Colon (tissue), 2 donors: ENCODE measurements around the gene MACROD1.

ENCODE experiments used
- FAIRE-seq: peaks from 2 replicates; lab custom pipeline; 2012; peaks lifted over from hg19 to GRCh38; lab: Jason Lieb, UNC
- donor health status: control.
- donor health status: control.

Gene MACROD1

GRCh38 chr11:64110465-64111375 is 55.2 kb downstream of the MACROD1 start:
- no peak for FAIRE-seq

DNA sequence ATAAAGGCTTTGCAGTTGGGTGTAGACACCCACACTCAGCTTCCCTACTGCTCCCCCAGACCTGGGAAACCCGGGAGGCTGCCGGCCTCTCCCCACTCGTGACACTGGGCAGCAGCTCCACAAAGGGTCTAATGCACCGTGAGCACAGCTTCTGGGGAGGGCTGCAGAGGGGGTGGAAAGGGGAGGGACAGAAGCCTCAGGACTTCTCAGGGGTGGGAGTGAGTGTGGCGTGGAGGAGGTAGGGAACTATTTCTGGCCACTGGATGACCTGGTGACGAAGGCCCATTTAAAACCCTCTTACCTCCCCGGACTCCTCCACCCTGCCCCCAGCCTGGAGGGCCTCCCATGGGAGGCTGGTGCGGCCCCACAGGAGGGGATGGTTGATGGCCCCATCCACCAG is 56.6 kb downstream of the MACROD1 start:
- FAIRE-seq: no peak

DNA sequence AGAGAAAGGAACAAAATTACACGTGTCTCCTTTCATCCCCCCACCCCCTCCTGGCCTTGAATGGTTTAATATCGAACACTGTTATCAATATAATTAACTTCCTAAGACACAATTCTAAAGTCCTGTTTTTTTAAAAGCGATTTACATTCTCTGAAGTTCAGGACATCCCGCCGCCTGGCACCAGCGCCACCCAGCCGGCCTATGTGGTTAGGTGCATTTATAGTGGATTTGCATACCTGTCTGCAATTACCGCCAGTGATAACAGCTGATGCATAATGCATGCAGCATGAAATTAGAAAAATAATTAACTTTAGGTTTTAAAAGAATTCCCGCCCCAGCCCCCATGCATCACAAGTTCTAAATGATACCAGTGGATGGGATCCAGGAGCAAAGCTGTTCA is 58.6 kb downstream of the MACROD1 start:
- FAIRE-seq: no peak

GRCh38 chr11:64104632-64105031 is 61.3 kb downstream of the MACROD1 start:
- no peak for FAIRE-seq

- FAIRE-seq: no peak
These were observed 62.5 kb downstream of the MACROD1 start for GRCh38 chr11:64103277-64103985.

GRCh38 chr11:64102005-64102738 is 63.7 kb downstream of the MACROD1 start:
- no peak for FAIRE-seq

- no peak for FAIRE-seq
These were observed 64.5 kb downstream of the MACROD1 start for GRCh38 chr11:64101461-64101860.

GRCh38 chr11:64100782-64101353 is 65.0 kb downstream of the MACROD1 start:
- no peak for FAIRE-seq

GRCh38 chr11:64100360-64100759 is 65.6 kb downstream of the MACROD1 start:
- no peak for FAIRE-seq

- no peak for FAIRE-seq
These were observed 66.5 kb downstream of the MACROD1 start for GRCh38 chr11:64099436-64099835.

GRCh38 chr11:64098318-64098831 is 67.5 kb downstream of the MACROD1 start:
- no peak for FAIRE-seq

DNA sequence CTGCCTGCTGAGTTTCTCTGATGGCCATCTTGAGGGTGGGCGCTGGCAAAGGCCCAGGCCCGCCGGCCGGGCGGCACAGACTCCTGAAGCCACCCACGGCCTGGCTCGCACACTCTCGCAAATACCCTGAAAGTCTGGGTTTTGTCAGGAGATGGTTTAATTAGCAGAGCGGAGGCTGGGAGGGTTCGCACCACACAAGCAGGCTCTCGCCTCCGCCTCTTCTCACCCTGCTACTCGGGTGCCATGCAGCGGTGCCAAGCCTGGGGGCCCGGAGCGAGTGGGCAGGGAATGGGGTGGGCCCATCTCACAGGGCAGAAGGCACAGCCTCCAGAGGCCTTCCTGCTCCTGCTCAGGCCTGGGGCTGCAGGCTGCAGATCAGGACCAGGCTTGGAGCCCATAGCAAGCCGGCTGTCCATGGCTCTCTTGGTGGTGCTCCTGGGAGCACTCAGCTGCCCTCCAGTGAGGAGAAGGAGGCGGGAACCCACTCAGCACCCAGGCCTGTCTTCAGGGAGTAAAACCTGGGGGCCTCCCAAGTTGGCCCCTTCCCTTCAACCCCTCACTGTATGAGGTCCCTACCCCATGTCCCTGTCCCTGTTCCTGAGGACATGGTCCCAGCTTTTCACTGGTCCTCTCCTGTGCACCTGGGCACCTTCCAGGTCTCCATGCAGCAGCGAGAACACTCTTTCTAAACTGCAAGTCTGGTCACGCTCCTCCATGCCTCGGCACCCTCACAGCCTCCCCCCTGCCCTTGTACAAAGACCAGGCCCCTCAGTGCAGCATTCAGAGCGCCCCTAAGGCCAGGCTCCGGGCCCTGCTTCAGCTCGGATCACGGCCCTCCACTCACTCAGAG is 68.2 kb downstream of the MACROD1 start:
- no peak for FAIRE-seq

- FAIRE-seq: no peak
These were observed 69.1 kb downstream of the MACROD1 start for GRCh38 chr11:64096835-64097234.

DNA sequence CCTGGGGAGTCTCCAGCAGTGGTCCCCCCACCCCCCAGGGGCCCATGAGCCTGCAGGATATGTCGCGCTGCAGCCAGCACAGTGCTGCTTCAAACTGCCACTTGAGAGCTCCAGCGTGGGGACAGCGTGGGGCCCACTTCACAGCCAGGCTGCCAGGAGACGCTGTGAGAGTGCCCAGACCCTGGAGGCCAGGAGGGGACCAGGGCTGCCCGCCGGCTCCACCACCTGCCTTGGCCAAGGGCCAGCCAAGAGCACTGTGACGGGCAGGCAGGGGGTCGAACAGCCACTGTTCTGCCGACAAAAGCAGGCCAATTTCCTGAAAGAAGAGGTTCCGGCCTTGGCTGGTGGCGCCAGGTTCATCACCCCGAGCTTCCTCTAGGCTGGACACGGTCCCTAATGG is 70.0 kb downstream of the MACROD1 start:
- FAIRE-seq: no peak

GRCh38 chr11:64095273-64095817 is 70.6 kb downstream of the MACROD1 start:
- no peak for FAIRE-seq

DNA sequence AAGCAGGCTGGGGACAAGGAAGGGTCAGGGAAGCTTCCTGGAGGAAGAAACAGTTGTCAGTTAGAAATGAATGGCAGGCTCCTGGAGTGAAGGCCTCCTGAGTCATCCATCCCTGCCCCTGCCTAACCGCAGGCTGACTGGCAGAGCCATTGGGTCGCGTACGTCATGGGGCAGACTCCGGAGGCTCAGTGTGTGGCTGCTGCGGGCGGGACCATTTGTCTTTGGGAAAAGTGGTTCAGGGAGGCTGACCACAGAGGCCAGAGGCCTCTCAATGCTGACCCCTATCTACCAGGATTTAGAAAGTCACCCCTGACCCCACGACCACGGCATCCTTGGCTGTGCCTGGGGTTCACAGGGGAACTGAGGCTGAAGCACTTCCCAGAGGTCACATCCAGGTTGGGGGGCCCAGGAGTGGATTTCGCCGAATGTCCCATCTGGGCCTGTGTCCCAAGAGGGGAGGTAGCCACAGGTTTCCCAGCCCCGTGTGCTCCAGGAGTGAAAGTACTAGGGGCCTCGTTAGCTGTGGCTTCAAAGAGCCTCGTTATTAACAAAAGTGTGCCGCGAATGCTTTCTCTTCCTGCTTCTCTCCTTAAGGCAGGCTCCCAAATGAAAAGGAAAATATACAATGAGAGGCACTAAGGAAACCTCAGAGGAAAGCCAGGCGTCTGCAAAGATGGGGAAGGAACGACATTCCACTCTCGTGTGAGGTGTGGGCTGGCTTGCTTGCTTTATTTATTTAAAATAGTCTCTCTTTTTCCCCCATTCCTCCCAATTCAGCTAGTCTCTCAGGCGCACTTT is 71.3 kb downstream of the MACROD1 start:
- FAIRE-seq: no peak

DNA sequence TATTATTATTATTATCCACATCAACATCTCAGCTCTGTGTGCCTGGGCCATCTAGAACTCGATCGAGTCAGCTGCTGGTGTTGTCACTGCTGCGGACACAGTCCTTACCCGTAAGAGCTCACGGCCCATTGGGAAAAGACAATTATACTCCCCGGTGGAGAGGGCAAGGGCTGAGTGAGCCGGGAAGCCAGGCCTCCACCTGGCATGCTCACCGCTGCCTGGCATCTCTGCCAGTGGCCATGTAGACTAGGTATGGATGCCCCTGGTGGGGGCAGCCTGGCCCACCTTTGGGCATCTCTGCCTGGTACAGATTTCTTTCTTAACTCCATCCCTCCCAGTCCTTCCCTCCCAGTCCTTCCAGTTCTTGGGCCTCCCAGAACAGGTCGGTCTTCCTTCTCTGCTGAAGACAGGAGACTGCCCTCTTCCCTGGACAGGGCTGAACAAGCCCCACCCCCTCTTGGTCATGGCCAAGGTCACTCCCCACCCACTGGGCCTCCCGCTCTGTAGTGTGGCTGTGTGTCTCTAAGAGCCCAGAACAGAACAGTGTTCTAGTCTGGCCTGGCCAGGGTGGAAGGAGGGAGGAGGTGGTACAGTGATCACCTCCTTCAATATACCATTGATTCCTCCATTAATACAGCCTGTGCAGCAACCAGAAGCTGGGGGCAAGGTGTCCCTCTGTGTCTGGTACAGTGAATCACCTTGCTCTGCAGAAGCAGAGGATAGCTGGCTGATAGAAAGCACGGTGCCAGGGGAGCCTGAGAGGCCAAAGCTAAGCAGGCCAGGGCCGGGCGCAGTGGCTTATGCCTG is 72.5 kb downstream of the MACROD1 start:
- no peak for FAIRE-seq

GRCh38 chr11:64092761-64093136 is 73.2 kb downstream of the MACROD1 start:
- no peak for FAIRE-seq

DNA sequence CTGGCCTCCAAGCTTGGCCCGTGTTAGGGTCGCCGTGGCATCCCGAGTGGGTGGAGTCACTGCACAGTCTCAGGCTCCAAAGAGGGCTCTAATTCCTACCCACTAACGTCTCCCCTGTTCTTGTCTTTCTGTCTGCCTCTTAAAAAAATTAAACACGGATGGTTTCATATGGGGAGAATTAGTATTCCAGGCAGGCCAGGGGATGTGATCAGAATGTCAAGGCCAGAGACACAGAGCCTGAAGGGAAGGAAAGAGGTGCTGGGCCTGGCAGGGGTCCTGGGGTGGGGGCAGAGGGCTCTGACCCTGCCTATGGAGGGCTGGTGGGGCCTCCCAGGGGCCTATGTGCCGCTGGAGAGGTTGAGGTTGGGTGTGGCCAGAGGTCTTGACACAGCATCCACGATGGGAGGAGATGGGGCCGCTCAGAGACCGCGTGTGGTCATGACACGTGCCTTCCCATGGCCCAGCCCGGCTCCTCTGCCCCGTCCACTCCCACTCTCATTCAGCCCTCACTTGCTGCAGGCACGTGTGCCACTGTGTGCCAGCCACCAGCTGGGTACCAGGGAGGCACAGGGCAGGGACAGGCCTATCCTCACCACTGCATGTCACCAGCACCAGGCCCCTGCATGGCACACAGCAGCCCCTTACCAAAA is 73.7 kb downstream of the MACROD1 start:
- no peak for FAIRE-seq
